Stromal cell of bone marrow (primary cell): ENCODE results near the gene SLC48A1.

Experiments
- DNase-seq: peaks from one replicate; pipeline ENCODE4 v3.0.0-alpha.2; 2012; ENCODE audit warnings: low read depth

Gene SLC48A1

DNA sequence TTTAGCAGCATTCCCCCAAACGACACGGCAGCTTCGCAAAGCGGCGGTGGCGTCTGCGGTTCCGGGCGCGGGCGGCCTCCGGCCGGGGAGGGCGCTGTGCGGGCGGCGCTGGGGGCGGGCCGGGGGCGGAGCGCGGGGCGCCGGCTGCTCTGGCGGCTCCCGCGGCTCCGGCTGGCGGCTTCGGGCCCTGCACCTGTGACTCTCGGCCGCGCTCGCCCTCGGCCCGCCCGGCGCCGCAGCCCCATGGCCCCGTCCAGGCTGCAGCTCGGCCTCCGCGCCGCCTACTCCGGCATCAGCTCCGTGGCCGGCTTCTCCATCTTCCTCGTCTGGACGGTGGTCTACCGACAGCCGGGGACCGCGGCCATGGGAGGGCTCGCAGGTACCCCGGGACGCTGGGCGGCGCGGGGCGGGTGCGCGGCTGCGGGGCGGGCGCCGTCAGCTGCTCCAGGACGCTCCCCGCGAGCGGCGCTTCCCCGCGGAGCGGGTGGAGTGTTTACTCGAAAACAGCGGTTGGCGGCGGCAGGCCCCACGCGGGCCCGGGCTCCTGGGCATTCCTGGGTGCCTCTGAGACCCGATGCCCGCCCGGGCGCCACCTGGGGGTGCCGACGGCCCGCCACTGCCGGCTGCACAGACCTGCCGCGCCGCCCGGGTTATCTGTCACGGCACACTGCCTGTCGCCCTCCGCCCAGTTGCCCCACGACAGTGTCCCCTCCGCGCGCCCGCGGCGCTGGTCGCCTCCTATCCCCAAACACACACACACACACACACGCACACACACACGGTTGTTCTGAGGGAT, at the start of gene SLC48A1:
SLC48A1 (plus strand) TSS at position 177 of the 796 bp plus-strand sequence; CDS start at position 244, 67 bp downstream.
- peak; percentile 30 for DNase-seq

DNA sequence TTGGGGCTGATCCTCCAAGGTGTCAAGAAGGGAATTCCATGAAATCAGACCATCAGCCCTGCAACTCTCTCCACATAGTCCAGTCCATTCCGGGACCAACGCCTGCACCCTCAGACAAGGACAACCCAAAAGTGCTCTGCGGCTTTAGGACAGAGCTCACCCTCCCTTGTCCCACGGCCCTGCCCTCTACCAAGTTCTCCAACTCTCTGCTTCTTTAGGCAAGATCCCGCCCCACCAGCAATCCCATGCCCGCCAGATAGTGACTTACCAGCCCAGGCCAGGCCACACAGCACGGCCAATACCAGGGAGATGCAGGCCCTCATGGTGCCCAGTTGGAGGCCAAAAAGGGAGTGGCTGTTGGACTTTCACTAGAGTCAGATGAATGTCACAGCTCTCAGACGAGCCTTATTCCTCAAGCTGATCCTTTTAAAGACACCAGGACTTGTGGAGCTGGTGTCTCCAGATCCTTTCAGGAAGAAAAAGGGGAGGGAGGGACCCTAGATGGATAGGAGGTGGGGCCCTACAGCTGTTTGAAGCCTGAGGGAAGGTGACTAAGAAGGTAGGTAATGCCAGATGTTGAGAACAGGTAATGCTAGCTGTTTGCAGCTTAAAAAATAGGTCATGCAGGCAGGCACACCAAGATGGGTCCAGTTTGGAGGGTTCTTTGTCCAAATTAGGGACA, 47.8 kb upstream of the SLC48A1 start, which contains the start of gene ENDOU:
ENDOU (minus strand) TSS at position 400 of the 682 bp plus-strand sequence; CDS start at position 323, 77 bp downstream.
- no peak for DNase-seq

DNA sequence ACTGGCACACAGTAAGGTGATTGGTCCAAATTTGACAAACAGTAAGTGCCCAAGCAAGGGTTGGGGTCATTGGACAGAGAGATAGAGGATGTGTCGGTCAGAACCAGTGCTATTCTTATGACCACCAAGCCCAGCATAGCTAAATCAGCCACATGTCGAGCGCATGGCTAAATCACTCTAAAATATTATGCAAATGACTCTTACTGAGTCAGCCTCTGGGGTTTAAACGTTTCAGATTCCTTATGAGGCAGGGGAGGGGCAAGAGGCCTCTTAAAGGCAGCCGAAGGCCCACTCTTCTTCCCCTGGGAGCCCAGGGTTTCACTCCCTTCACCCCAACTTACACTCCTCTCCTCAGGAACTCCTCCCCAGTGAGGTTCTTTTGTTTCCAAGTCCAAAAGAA, 47.1 kb upstream of the SLC48A1 start:
- DNase-seq, result peak; percentile 73

DNA sequence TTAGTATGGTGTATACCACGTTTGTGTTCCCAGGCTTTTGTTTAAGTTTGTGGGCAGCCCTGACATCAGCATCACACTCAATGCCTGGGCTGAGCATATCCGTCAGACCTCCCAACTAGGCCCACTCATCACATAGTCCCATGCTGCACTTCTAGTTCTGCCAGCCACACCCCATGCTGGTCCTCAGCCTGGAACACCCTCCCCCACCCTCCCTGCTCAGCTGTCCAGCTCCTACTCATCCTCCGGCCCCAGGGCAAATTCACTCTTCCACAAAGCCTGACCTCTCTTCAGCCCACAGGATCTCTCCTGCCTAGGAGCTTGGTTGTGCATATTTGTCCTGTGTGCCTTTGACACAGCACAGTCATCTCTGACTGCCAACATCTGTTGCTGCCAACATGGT, 43.8 kb upstream of the SLC48A1 start:
- DNase-seq, result peak; percentile 45

DNA sequence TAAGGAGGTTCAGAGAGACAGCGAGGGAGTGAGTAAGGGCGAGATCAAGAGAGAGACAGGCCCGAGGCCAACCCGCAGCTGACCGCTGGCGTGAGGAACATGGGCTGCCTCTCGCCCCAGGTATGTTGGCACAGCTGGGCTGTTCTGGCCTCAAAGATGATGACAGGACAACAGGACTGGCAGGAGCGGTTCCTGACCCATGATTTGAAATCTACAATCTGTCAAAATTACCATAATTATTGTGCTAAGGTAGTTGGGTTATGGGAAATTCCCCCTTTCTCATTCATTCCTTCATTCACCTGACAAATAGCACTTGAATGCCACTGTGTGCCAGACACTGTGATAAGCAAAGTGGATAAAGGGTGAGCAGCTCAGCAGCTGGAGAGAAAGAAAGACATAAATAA, 42.7 kb upstream of the SLC48A1 start:
- DNase-seq, result no peak

DNA sequence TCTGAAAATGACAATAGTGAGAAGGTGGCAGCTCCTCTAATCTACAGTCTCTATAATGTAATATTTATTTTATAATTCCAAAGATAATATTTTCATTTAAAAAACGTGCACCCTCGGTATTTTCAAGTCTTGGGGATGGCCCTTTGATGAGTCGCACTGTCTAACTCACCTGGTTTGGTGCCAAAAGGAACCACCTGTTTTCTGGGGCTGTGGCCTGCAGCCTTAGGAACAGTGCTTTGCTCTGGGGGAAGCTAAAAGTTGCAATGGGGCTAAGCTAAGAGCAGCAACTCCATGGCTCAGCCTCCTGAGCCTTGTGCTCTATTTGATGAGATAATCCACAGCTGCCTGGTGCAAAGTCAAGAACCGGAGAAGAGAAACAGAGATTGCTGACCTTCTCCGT, 41.3 kb upstream of the SLC48A1 start:
- no peak for DNase-seq

DNA sequence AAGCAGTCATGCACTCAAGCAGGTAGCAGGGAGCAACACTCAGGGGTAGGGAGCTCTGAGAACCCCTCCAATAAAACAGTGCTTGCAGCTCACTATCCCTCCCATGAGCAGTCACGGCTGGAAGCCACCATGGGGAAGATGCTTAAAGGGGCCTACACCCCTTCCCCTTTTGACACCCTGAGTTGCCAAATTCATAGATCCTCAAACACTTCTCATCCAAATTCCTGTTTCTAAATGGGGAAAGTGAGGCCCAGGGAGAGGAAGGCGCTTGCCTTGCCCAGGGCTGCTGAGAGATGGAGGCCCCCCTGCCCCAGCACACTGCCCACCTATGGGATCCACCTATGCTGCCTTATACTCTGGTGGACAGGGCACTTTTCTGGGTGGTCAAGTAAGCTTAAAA, 40.5 kb upstream of the SLC48A1 start:
- no peak for DNase-seq

DNA sequence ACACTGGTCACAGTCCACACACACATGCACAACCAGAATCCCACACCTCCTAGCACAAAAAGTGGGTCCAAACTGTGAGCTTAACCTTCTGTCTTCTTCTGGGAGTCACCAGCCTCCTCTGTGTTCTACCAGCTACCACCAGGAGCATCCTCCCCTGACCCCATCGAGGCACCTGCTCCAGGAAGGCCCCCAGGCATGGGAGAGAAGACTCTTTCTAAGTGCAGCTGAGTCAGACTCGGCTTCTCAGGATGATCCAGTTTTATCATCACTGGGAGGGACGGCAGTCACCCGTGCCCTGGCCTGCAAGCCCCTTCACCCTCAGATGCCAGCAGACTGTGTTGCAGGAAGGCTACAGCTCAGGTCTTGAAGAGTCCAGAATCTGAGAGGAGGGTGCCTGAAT, 39.9 kb upstream of the SLC48A1 start:
- DNase-seq, result no peak

DNA sequence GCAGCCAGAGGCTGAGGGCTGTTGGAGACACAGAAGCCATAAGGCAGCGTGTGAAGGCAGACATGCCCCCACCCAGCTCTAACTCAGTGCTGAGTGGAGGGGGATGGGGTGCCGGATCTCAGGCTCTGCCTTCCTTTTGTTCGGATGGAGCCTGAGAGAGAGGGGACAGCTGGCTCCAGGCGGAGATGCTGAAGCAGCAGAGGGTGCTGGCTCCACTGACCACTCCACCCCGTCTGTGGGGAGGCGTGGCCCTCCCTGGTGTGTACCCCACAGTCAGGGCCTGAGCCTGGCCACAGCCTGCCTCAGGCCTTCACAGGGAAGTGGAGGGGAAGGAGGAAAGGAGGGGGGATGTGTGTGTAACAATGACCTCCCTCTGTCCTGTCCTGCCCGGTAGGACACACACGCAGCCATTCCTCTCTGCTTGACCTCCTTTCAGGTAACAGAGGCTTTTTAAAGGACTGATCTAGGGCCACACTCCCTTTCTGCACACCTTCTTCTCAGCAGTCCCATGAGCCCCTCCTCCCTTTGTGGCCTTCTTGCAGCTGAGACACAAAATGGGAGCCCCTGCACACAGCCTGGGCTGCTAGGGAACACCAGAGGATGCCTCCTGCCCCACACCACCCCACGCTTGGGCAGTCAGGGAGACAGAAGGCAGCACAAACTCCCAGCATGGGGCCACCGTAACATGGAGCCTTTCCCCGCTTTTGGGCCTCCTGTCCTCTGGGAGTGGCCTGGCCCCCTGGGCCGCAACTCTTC, 38.1 kb upstream of the SLC48A1 start:
- no peak for DNase-seq

DNA sequence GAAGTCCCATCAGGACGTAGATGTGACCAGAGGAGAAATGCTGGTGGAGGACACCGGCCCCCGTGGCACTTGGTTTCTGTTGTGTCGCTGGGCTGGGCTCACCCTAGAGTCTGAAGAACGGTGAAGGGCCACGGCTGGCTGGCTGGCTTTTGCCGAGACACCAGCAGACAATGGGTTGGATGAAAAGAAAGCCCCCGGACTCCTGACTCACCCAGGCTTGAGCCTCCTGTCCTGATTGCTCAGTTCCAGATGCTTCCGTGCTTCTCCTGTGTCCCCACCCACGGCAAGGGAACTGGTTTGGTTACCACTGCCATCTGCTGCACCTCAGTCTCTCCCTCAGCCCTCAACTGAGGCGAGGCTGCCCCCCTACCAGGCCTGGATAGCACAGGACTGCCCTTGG, 37.4 kb upstream of the SLC48A1 start:
- no peak for DNase-seq

DNA sequence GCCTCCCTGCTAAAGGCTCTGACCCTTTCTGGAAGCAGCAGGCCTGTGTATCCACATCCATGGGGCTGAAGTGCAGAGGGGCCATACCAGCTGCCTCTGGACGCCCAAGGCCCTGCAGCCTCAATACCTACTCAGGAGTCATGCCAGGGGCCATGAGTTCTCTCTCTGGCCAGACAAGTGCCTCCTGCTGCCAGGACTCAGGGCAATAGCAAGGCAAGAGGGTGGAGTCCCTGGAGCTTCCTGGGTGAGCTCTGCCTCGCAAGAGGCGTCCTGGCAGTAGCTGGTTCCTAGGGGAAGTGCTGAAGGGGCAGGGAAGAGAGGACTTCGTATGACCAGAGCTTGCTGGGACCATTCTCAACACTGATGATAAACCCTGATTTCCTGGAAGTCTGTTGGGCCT, 36.8 kb upstream of the SLC48A1 start:
- DNase-seq, result no peak

DNA sequence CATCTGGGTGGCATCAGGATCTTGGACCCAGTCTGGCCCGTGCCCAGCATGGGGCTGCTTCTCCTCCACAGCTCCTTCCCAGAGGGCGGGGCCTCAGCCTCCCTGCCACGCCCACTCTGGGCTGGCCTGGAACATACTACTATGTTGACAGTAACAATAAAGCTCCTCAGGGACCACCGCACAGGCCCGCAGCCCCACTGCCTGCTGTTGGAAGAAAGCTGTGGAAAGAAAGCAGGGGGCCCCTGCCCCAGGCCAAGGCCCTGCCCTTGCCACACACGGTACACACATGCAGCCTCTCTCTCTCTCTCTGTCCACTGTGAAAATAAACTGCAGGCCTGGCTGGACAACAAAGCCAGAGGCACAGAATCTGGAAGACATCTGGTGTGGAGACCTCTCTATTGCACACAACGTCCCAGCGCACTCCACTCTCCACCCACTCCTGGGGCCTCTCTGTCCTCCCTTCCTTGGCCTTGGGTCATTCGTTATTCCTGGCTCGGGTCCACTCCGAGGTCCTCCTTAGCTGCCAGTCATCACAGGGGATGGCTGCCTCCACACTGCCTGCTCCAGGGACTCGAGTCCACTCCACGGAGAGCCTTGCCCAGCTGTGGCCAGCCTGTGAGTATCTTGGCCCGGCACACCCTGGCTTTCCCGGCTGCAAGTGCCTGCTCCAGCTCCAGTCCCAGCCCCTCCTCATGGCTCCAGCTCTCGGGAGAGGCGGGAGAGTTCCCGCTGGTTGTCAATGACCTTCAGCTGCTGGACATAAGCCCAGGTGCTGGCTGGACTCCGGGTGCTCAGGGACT, 36.0 kb upstream of the SLC48A1 start:
- peak; percentile 69 for DNase-seq

DNA sequence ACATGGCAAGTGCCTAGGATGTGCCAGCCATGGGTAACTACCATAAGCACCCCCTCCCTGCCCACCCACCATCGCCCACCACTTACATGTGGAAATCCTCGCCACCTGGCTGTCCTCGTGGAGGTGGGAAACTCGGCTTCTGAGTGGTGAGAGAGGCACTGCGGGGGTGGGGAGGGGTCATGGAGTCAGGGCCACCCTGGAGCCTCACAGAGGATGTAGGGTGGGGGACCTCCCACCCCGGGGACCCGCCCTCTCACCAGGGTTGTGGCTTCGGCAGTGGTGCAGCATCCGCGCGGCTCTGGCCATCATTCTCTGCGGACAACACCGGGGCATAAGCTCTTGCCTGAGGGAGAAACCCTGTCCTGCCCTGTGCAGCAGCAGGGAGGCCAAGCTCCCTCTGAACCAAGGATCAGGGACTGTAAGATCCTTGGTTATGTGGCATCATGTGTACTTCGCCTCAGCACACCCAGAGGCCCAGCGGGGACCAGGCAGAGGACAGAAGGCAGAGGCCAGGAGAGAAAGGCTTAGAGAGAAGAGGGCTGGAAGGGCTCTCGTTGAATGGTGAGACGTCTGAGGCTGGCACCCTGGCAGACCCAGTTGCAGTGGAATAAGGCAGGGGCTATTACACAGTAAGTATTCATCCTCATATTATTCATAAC, 35.0 kb upstream of the SLC48A1 start:
- no peak for DNase-seq

DNA sequence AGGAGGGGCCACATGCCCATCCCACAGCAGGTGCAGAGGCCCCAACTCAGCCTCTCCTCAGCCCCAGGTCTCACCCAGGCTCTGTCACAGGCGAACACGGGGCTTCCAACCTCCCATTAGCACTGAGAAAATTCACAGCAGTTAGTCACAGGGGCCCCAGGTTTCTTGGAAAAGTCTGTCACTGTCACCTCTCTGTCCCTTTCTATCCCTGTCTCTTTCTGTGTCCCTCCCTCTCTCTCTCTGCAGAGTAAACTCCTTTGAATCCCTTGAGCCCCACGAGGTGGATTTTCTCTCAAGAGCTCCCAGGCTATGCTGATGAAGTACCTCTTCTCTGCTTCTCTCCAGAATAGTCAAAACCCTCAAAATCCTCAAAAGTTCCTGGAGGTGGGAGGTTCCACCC, 33.7 kb upstream of the SLC48A1 start:
- no peak for DNase-seq

DNA sequence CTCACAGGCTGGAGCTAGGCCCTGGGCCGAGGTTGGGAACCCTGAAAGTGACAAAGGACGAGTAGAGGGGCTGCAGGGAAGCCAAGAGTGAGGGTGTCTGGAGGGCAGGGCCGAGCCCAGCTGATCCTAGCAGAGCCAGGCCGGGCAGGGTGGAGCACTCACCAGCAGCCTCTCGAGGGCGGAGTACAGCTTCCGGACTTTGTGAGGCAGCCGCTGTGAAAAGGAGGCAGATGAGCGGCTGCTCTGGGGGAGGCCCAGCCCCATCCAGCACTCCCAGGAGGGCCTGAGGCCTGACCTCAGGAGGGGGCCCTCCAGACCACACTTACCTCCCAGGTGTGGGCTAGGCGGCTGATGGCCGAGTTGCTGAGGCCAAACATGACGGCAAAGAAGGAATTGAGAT, 33.1 kb upstream of the SLC48A1 start:
- no peak for DNase-seq

DNA sequence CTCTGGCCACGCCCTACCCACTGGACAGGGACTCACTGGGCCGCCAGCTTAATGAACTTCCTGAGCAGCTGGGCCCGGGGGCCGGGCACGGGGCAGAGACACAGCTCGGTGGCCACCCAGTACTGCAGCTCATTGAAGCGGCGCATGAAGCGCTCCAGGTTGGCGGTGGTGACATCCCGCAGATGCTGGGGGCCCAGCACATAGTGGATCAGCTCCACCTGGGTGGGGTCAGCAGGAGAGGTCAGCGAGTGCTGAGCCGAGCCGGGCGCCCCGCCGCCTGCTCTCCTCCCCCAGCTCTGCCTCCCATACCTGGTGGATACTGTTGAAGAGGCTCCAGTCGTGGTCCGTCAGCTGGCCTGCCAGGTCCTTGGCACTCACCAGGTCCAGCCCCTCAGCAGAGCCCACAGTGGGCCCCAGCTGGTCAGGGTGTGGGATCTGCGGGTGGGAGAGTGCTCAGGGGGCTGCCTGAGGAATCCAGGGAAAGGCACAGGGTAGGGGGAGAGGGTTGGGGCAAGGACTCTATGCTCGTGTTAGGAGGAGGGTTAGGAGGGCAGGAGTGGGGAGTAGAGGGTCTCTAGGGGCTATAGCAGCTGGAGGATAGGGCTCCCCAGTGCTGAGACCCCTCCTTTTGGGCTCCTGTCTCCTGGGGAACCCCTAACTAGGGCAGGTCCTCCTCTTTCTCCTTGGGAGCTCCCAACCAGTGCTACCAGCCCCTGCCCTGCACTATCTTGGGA, 32.3 kb upstream of the SLC48A1 start:
- no peak for DNase-seq

DNA sequence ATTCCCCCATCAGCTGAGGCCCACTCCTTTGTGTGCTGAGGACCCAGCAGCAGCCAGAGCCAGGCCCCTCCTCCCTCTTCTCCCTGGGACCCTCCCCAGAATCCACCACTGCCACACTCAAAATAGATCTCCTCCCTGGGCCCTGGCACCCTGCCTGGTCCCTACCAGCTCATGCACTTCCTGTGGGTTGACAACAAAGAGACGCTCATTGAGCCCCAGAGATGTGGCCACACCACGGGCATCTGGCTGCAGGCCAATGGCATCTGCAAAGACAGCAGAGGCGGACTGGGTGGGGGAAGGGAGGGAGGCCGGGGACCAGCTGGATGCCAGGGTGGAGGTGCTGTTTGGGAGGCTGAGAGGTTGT, 31.7 kb upstream of the SLC48A1 start:
- DNase-seq, result no peak

DNA sequence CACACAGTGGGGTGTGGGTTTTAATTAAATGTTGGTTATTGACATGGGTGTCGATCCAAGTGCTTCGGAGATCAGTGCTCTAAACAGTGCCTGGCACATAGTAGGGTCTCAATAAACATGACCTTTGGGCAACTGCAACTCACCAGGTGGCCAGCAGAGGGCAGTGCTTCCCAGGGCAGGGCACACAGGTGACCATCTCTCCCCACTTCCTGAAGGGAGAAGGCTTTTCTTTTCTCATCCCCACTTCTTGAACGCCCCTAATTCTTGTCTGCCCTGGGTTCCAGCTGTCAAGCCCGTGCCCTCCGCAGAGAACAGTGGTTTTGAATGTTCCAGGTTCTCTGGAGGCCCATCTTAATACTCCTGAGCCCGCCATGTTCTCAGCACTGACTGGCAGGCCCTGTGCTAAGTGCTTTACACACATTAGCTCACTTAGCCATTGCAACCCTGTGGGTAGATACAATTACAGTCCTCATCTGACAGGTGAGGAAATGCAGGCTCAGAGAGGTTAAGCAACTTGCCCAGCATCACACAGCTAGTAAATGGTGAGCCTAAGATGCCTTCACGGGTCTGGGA, 30.7 kb upstream of the SLC48A1 start:
- DNase-seq, result no peak

DNA sequence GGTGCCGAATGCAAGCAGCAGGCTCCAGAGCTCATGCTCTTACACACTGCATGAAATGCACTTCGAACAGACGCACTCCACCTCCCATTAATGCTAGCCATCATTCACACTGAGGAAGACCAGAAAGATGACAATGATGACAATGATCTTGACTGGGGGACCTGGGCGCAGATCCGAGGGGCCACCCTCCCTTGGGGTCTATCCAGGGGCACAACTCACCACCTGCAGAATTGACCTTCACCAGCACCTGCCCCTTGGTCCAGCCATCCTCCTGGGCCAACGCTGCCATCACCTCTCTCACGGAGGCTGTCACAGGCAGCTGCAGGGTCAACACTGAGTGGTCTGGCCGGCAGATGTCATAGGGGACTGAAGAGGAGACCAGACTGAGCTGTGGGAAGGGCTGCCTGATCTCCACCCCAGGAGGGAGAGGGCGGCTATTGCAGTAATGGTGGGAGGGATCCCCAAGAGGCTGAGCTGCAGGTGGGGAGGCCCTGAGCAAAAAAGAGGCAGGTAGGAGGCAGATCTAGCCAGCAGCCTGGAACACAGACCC, 29.7 kb upstream of the SLC48A1 start:
- DNase-seq, result no peak

DNA sequence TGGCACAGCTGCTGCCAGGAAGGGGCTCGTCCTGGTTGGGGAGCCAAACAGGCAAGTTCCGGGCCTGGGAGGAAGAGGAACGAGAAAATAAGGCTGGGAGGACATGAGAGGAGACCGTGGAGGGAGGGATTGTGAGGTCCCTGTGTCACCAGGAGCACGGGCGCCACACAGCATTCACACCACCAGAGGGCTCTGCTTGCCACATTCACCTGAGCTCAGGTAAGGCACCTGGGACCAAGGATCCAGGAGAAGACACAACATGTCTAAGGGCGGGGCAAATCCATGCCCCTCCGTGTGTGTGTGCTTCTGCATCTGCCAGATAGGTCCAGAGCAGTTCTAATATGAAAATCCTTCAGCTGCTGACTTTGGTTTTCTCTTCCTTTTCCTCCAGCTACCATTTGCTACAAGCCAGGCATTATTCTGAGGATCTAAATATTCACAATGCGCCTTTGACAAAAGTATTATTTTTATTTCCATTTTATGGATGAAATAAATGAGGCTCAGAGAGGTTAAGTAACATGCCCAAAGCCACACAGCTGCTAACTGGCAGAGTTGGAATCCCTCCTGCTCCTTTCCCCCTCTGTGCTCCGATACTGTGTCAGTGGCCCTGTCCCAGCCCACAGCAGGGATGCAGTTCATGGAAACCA, 28.9 kb upstream of the SLC48A1 start:
- no peak for DNase-seq
